IPS-NIHi7 (cell line): ENCODE data around the gene UBTD2.
"Not testable (repeated sequence)": the region's sequence is repeated elsewhere in the genome, so short reads cannot be mapped to it uniquely, and the experiment has no call there.

ENCODE experiments used
- DNase-seq: peaks from one replicate; pipeline ENCODE4 v3.0.0; 2012; ENCODE audit warnings: mixed read lengths; ENCODE audit errors: extremely low spot score

UBTD2 gene

GRCh38 chr5:172251419-172251818, 32.1 kb downstream of the UBTD2 start:
- DNase-seq, result no peak

GRCh38 chr5:172248637-172249036, 34.9 kb downstream of the UBTD2 start:
- no peak for DNase-seq

- DNase-seq, result no peak
Measured at GRCh38 chr5:172245703-172246125, 37.9 kb downstream of the UBTD2 start.

- DNase-seq, result no peak
Measured at GRCh38 chr5:172245046-172245445, 38.5 kb downstream of the UBTD2 start.

GRCh38 chr5:172243302-172243701, 40.3 kb downstream of the UBTD2 start:
- no peak for DNase-seq

- DNase-seq, result no peak
Measured at GRCh38 chr5:172238334-172238733, 45.2 kb downstream of the UBTD2 start.

GRCh38 chr5:172235827-172236736, 47.5 kb downstream of the UBTD2 start:
- no peak for DNase-seq

GRCh38 chr5:172235132-172235780, 48.3 kb downstream of the UBTD2 start:
- DNase-seq, result no peak

GRCh38 chr5:172234031-172234430, 49.5 kb downstream of the UBTD2 start:
- DNase-seq, result no peak

GRCh38 chr5:172229904-172230303, 53.7 kb downstream of the UBTD2 start:
- no peak for DNase-seq

GRCh38 chr5:172224996-172225395, 58.6 kb downstream of the UBTD2 start:
- DNase-seq, result no peak

GRCh38 chr5:172223901-172224873, 59.4 kb downstream of the UBTD2 start:
- no peak for DNase-seq

GRCh38 chr5:172219296-172219695, 64.3 kb downstream of the UBTD2 start:
- no peak for DNase-seq

GRCh38 chr5:172216345-172216744, 67.2 kb downstream of the UBTD2 start:
- DNase-seq, result no peak

GRCh38 chr5:172213126-172213525, 70.4 kb downstream of the UBTD2 start:
- DNase-seq, result no peak

GRCh38 chr5:172211676-172212075, 71.9 kb downstream of the UBTD2 start:
- DNase-seq, result no peak

- no peak for DNase-seq
Measured at GRCh38 chr5:172209714-172210113, 73.8 kb downstream of the UBTD2 start.

GRCh38 chr5:172207511-172207910, 76.1 kb downstream of the UBTD2 start:
- no peak for DNase-seq

GRCh38 chr5:172205984-172206383, 77.6 kb downstream of the UBTD2 start:
- not testable (repeated sequence) for DNase-seq

GRCh38 chr5:172200476-172200875, 83.1 kb downstream of the UBTD2 start:
- no peak for DNase-seq

GRCh38 chr5:172199446-172199845, 84.1 kb downstream of the UBTD2 start:
- DNase-seq, result no peak

- DNase-seq, result not testable (repeated sequence)
Measured at GRCh38 chr5:172197775-172198174, 85.8 kb downstream of the UBTD2 start.
